Measurements from ENCODE around the gene TDRD9.

GRCh38 chr14:104078031-104078455 lies 149.8 kb downstream of the TDRD9 start:
- TF ChIP-seq CTCF (IDR thresholded peaks at IDR 0.05 in 4 of 5, conservative IDR thresholded peaks at IDR 0.05 in 1 of 5) (peak; percentile 84 to 98 (median 92)), POLR2A (IDR thresholded peaks at IDR 0.05) (no peak)
